HG03521 (cell line): Measurements from ENCODE around the gene PARP2.
"Not testable (repeated sequence)": the region's sequence is repeated elsewhere in the genome, so short reads cannot be mapped to it uniquely, and the experiment has no call there.

Experiments
- ATAC-seq: cut with Tn5 transposase; IDR thresholded peaks from one replicate; pipeline ENCODE4 v1.9.1; 2021; ENCODE audit warnings: mild to moderate bottlenecking, moderate library complexity; ENCODE audit not compliant: unreplicated experiment

The PARP2 gene

DNA sequence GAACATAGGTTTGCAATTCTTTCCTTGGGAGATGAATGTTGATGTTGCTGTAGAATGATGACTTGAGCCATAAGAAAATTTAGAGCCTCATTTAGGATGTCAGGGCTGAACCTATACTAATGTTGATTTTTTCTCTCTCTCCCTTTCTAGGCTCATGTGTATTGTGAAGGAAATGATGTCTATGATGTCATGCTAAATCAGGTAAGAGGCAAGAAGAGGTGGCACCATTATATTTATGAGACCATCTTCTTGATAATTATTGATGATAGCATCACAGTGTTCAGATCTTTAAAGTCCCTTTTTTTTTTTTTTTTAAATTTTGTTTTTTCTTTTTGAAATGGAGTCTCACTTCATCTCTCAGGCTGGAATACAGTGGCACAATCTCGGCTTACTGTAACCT lies 3.3 kb downstream of the PARP2 start:
- no peak for ATAC-seq

DNA sequence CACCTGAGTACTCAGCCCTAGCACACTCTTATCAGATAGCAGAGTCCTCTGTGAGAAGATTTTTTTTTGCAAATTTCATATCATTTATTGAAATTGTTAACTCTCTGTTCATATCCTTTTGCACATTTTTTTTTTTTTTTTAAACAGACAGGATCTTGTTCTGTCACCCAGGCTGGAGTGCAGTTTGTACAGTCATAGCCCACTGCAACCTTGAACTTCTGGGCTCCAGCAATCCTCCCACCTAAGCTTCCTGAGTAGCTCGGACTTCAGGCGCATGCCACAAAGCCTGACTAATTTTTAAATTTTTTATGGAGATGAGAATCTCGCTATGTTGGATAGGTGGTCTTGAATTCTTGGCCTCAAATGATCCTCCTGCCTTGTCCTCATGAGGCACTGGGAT lies 4.3 kb downstream of the PARP2 start:
- ATAC-seq = no peak

DNA sequence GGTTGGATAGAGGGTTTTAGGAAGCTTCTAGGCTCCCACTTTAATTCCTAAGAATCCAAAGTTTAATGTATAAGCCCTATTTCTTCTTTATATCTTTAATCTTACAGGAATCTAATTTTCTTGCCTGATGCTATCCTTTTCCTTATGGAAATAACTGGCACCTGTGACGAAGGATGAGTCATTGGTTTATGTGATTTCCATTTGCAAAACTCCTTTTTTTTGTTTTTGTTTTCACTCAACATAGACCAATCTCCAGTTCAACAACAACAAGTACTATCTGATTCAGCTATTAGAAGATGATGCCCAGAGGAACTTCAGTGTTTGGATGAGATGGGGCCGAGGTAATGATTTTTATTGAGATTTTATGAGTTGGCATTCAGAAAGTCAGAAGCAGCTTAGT lies 6.8 kb downstream of the PARP2 start:
- ATAC-seq = no peak

DNA sequence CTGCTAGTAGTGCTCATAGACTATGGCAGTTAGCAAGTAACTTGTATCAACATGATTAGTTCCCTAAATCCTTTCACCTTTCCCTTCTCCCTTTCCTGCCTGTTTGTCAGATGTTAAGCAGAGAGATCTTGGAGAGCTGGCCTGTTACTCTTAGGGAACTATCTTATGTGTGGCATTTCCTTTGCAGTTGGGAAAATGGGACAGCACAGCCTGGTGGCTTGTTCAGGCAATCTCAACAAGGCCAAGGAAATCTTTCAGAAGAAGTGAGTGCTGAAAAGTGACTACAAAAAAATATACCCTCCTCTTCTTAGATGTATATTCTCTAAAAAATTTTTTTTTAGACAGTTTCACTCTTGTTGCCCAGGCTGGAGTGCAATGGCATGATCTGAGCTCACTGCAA lies 7.4 kb downstream of the PARP2 start:
- ATAC-seq = no peak

DNA sequence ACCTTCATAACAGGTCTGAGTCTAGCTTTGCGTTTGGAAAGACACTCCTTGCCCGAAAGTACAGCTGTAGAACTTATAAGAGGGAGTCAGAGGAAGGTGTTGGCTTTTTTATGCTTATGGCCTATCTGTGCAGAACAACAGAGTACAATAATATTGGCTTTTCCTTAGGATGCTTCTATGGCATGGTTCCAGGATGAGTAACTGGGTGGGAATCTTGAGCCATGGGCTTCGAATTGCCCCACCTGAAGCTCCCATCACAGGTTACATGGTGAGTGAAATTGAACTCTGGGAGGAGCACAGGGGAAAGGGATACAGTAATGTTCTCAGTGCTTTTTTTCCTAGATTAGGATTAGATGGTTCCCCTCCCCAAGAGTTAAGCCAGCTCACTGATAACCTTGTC lies 13.0 kb downstream of the PARP2 start:
- no peak for ATAC-seq

DNA sequence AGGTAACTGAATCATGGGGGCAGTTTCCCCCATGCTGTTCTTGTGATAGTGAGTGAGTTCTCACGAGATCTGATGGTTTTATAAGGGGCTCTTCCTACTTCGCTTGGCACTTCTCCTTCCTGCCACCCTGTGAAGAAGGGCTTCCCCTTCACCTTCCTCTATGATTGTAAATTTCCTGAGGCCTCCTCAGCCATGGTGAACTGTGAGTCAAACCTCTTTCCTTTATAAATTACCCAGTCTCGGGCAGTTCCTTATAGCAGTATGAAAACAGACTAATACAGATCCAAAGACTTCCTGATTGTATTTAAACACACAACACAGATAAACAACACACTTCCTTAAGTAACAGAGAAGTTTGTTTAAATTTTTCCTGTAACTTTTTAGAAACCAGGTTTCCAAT lies 15.0 kb downstream of the PARP2 start:
- not testable (repeated sequence) for ATAC-seq

DNA sequence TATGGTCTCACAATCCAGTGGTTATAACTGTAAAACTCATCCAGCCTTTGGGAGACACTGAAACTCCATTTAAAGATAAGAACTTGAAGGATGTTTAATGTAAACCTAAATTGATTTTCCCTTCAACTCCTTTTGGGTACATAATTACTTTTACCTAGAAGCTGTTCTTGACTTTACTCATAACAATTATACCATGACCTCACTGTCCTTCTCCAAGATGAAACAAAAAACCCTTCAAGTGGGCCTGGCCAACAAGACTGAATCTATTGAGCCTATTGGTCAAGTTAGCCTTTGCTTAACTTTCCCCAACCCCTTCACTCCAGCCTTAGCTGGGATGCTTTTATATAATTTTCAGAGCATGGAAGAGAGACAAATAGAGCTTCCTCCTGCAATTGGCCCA lies 22.5 kb downstream of the PARP2 start:
- no peak for ATAC-seq

DNA sequence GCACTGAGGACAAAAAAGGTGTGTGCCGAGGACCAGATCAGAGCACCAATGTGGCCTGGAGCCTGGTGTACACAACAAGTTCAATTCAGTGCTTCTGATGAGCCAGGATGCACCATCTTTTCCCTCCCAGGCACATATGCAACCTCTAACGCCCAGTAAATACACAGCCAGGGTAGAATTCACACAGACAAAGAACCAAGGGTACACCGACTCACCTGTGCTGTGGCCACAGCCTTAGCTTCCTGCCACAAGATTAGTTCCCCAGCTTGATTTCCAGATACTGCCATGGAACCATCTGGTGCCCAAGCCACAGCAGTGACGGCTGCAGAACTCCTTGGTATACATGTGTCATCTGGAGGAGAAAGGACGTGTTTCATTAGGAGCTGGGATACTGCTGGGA lies 29.4 kb downstream of the PARP2 start:
- ATAC-seq = no peak

DNA sequence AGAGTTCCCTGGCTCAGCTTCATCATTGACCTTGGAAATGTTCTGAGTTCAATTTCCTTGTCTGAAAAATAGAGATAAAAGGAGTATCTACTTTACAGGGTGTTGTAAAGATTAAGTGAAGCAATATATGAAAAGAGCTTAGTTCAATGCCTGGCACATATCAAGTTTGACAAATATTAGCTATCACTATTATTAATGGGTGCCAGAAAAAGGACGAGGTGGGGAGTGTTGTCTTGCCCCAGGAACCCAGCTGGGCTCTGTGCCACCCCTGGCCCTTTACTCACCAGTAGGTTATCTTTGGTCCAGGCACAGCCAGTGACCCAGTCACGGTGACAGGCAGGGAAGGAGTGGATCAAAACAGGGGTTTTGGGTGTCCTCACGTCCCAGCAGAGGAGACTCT lies 32.0 kb downstream of the PARP2 start:
- ATAC-seq = no peak

DNA sequence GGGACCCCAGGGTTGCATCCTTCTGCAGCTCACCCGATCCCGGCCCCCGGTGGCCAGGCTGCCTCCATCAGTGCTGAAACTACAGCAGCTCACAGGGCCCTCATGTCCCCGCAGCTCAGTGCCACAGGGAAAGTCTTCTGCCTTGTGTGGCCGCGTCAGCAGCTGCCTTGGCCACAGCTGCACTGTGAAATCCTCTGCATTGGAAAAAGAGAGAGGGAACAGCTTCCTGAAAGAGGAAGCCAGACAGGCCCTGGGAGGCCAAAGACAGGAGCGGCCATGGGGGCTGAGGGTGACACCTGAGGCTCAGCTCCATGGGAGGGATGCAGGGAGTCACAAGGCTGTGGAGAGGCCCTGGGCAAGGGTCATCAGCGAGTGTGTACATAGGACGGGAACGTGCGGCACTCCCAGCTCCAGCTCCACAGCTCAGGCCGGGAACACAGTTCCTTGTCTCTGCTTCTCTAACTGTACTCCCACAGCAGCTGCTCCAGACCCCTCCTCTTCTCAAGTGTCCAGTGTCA lies 32.7 kb downstream of the PARP2 start:
- no peak for ATAC-seq

DNA sequence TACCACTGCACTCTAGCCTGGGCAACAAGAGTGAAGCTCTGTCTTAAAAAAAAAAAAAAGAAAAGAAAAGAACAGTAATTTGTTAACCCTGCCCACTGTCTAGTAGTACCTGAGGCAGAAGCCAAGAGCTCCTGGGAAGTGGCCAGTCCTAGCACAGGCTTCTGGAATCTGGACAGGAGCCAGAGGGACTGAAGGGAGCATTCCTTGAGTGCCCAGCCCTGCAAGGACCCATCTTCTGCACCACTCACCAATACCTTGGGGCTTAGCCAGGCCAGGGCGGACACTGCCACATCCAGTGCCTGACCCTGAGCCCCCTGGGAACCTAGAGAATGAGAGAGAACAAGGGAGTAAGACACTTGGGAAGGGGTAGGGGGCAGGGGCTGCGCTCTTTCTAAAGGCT lies 33.7 kb downstream of the PARP2 start:
- ATAC-seq = no peak

DNA sequence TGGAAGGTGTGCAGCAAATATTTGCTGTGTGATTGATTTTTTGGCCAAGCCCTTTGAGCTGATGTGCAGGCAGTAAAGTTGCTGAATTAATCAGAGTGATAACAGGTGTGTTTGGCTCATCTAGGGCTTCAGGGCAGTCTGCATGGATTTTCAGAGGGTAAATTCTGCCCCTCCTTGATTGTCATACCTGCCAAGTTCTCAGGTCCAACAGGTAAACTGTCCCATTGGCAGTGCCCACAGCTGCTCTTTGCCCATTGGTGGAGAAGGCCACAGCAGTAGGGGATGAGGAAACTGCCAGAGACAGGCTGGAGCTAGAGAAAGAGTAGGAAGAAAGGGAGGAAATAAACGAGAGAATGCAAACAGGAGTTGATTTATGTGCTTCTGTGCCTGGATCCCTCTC lies 36.3 kb downstream of the PARP2 start:
- ATAC-seq = no peak

DNA sequence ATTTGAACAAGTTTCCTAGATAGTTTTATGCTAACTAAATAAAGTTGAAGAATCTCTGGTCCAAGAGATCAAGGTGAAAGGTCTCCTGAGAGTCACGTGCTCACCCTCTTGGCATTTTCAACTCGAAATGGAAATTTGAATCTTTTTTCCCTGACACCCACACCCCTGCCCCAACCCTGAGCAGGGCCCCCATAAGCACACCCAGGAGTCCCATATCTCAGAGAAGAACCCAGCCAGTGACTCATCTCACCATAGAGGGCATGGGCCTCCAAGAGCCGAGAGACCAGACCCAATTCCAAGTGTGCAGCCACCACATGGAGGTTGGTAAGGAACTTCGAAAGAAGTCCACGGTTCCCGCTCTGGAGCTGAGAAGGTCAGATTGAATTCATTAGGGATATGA lies 37.2 kb downstream of the PARP2 start:
- no peak for ATAC-seq

DNA sequence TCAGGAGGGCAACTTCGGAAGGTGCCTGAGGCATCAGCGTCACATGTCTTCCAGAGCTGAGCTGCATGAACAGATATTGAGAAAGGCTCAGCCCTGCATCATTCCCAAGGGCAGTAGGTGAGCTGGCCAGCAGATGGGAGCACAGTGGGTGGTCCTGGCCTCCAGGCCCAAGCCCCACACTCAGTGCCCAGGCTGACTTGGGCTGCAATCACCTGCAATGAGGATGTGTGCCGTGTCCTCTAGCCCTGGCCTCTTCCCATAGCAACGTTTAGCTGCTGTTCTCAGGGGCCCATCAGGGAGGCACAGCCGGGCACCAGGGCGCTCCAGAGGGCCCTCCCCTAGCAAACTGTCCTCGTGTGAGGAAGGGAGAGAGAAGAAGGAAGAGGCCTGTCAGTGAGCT lies 37.9 kb downstream of the PARP2 start:
- no peak for ATAC-seq

DNA sequence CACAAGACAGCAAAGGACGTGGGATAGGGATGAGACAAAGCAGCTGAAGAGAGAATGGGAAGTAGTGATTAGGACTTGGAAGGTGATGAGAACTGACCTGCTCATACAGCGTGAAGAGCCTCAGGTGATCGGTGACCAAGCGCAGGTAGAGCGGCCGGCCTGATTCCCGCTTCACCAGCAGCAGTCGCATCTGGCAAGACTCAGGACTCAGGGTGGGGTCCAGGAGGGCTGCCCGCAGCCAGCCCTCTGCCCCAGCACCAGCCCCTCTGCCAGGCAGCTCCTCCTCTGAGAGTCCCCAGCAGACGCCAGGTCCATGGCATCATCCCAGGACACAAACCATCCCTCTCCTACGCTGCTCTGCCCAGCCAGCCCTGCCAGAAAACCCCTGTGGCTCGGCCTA lies 39.1 kb downstream of the PARP2 start:
- ATAC-seq = no peak

DNA sequence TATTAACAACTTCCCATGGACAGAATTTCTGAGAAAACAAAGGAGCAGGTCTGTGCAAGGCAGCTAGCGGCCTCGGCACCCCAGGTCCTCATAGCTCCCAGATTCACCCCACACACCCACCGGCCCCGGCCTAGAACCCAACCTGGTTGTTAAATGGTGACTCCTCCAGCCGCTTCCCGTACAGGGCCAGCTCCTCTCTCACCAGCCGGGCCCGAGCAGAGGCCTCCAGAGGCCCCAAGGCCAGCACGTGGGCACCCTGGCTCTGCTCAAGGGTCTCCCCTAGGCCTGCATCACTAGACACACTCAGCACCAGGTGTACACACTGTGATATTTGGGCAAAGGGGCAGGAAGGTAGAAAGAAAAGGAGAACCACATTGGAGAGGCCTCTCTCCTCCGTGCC lies 39.6 kb downstream of the PARP2 start:
- ATAC-seq = no peak

DNA sequence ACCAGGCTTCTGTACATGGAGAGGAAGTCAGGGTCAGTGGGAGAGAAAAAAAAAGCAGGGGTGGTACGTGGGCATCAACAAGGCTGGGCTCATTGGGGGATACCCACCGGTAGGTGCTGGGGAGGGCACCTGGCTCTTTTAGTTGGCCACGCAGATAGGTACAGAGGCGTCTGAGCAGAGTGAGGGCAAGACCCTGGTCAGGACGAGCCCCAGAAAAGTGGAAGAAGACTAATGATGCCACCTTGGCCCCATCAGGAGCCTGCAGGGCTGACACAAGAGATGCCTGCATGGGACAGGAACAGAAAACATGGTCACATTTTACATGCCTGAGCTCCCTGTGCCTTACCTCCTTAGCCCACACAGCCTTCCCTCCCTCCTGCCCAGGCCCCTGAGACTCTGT lies 40.2 kb downstream of the PARP2 start:
- ATAC-seq = no peak

DNA sequence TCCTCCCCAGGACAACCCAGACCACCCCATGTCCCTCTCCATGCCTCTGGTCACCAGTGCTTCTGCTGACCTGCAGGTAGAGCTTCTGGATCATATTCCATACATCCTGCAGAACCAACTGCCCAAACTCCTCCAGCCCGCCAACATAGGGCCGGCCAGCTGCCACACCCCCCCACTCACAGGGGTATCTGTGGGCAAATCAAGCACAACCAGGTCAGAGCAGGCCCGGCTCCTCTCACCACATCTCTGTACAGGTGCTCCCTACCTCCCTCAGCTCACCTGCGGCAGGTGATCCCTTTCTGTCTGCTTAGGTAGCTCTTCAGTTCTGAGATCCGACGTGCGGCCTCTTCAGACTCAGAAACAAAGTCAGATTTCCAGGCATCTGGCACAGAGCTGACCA lies 40.9 kb downstream of the PARP2 start:
- ATAC-seq = no peak

DNA sequence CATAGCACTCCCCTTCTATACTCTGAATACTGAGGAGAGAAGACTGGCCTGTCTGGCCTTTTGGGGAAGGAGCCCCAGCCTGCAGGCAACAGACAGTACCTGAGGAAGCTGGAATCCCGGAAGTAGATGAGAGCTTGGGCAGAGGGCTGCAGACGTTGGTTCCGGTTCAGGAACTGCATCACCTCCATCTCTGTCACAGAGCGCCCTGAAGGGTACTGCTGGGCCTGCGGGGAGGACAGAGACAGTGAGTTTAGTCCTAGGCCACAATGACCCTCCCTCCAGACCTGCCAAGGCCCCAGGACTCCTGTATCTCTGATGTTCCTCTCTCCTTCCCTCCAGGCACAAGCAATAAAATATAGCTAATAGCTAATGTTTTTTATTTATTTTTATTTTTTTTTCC lies 41.5 kb downstream of the PARP2 start:
- ATAC-seq = no peak

DNA sequence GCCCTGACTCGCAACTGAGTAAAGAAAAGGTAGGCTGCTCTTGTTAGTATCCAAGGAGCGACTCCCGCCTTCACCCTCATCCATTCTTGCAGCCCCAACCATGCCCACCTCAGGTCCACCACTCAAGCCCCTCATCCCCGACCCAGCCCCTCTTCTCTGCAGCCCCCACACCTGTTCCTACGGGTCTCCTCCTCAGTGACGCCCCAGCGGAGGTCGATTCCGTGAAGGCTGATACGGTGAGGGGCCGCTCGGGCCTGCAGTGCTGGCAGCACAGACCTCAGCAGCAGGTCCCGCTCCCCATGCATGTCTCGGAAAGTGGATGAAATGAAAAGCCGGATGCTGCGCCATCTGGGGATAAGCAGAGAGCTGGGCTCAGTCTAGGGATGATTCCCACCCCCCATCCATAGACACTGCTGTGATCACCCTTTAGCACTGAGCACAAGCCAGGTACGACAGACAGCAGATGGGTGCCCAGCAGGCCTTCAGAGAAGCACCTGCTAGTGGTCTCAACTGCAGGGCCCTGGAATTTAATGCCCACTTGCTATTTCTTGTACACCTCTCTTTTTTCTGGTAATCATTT lies 42.9 kb downstream of the PARP2 start:
- ATAC-seq = no peak

DNA sequence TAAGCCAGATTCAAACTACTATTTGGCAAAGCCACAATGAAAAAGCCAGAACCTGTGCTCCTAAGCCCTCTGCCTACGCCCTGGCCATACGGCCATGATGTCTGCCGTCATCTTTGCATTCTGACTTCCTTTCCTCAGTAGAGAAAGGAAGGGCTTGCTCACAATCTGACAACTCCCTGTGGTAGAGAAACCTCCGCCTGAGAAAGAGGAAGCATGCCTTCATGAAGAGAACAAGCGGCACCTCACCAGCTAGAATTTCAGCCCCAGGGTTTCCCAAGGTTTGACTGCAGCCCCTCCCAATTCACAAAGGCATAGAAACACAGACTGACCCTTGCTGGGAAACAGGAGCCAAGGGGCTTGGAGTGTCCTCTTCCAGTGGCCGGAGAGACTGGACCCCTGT lies 44.1 kb downstream of the PARP2 start:
- no peak for ATAC-seq

DNA sequence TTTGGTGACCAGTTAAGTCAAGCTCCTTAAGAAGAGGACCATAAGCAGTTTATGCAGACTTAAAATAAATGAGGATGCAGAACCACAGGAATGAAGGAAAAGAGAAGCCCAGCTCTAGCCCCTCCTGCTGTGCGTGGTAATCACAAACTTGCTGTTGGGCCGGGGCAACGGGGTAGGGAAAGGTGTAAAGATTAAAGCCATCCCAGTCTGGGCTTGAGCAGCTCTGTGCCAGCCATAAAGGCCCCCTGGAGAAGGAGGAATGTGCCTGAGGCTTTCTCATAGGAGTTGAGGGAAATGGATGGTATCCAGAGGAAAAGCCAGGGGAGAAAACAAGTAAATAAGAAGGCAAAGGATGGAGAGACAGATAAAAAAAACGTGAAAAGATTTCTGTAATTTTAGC lies 44.7 kb downstream of the PARP2 start:
- no peak for ATAC-seq

DNA sequence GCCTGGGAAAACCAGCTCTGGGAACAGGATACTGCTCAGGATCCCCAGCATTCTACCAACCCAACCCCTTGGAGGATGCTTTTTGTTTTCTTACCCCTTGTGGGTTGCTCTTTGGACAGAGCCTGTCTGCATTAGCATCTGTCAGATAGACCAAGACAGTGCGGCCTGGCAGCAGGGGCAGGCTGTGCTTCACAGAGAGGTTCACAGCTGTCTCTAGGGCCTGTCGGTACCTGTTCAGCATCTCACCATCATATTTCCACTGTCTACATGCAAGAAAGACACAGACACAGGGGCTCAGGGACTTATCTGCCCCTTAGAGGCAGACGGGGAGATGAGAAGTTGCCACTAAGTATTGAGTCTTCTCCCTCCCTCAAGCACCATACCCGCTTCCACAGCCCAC lies 48.1 kb downstream of the PARP2 start:
- ATAC-seq = no peak

DNA sequence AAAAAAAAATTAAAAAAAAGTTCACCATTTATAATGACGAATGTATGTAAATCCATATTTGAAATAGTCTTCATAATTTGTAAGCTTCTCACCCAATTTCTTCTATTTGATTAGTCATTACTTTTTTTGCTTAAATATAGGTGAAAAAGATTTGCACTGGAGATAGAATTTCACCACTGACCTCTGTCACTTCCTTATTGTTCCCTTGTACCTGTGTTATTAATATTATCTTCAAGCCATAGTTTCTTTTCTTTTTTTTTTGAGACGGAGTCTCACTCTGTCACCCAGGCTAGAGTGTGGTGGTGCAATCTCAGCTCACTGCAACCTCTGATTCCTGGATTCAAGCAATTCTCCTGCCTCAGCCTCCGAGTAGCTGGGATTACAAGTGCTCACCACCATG lies 54.1 kb downstream of the PARP2 start:
- no peak for ATAC-seq
